ENCODE results near the gene SSUH2.

DNA sequence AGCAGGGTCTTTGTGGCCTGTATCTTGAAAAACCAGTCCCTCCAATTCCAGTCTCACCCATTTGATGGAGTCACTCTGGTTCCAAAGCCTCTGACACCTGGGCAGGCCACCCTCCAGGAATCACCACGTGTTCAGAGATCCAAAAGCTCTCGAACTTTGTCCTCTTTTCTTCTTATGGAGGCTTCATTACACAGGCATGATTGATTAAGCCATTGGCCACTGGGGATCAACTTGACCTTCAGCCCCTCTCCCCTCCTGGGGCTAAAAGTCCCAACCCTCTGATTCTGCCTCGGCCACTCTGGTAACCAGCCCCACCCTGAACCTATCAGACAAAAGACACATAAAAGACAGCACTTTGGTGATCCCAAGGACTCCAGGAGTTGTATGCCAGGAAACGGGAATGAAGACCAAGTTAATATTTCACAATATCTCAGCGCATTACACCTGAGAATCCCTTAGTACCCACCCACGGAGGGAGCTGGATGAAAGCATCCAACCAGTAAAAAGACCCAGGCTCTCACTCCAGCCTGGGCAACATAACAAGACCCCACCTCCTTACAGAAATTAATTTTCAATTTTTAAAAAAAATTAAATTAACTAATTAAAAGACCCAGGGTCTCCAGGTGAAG is 23.0 kb upstream of the SSUH2 start:
- TF ChIP-seq, protein P1, sequence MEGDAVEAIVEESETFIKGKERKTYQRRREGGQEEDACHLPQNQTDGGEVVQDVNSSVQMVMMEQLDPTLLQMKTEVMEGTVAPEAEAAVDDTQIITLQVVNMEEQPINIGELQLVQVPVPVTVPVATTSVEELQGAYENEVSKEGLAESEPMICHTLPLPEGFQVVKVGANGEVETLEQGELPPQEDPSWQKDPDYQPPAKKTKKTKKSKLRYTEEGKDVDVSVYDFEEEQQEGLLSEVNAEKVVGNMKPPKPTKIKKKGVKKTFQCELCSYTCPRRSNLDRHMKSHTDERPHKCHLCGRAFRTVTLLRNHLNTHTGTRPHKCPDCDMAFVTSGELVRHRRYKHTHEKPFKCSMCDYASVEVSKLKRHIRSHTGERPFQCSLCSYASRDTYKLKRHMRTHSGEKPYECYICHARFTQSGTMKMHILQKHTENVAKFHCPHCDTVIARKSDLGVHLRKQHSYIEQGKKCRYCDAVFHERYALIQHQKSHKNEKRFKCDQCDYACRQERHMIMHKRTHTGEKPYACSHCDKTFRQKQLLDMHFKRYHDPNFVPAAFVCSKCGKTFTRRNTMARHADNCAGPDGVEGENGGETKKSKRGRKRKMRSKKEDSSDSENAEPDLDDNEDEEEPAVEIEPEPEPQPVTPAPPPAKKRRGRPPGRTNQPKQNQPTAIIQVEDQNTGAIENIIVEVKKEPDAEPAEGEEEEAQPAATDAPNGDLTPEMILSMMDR (conservative IDR thresholded peaks at IDR 0.05; ENCODE audit: low read depth, low read length) = no peak
- TF ChIP-seq, protein P2, sequence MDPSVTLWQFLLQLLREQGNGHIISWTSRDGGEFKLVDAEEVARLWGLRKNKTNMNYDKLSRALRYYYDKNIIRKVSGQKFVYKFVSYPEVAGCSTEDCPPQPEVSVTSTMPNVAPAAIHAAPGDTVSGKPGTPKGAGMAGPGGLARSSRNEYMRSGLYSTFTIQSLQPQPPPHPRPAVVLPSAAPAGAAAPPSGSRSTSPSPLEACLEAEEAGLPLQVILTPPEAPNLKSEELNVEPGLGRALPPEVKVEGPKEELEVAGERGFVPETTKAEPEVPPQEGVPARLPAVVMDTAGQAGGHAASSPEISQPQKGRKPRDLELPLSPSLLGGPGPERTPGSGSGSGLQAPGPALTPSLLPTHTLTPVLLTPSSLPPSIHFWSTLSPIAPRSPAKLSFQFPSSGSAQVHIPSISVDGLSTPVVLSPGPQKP (IDR thresholded peaks at IDR 0.05; ENCODE audit: borderline replicate concordance, low read depth, low read length) = no peak
- TF ChIP-seq MXI1 (IDR thresholded peaks at IDR 0.05; ENCODE audit: borderline replicate concordance, low read depth, low read length) (no peak), BHLHE40 (IDR thresholded peaks at IDR 0.05; ENCODE audit: low read depth, low read length) (no peak), POLR2A (IDR thresholded peaks at IDR 0.05; ENCODE audit: low read depth, low read length) (no peak), RFX5 (IDR thresholded peaks at IDR 0.05; ENCODE audit: low read depth, low read length) (no peak), CEBPB (IDR thresholded peaks at IDR 0.05; ENCODE audit: low read depth, low read length) (peak; percentile 34; the same call in 1 of the 2 replicates), SMC3 (IDR thresholded peaks at IDR 0.05; ENCODE audit: low read depth, low read length) (no peak), NFE2L2 (IDR thresholded peaks at IDR 0.05; ENCODE audit: low read depth, low read length) (no peak), MAFK (IDR thresholded peaks at IDR 0.05; ENCODE audit: low read depth, low read length) (no peak), RAD21 (IDR thresholded peaks at IDR 0.05; ENCODE audit: low read length) (no peak), FOS (IDR thresholded peaks at IDR 0.05; ENCODE audit: low read depth, low read length) (no peak)
- TF ChIP-seq, protein P3, sequence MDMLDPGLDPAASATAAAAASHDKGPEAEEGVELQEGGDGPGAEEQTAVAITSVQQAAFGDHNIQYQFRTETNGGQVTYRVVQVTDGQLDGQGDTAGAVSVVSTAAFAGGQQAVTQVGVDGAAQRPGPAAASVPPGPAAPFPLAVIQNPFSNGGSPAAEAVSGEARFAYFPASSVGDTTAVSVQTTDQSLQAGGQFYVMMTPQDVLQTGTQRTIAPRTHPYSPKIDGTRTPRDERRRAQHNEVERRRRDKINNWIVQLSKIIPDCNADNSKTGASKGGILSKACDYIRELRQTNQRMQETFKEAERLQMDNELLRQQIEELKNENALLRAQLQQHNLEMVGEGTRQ (IDR thresholded peaks at IDR 0.05; ENCODE audit: low read depth, low read length) = no peak
